Hepatocyte (in vitro differentiated cells): ENCODE measurements around the gene PRIMA1.

Experiments
- EZH2 ChIP-seq: fragments of 200-600 bp; sonication (generic); IDR thresholded peaks from 2 replicates; pipeline ENCODE4 v1.6.1; 2016; ENCODE audit warnings: antibody characterized with exemption, mild to moderate bottlenecking, borderline replicate concordance
- TF ChIP-seq, protein P1 (sequence below): fragments of 200-600 bp; sonication (generic); IDR thresholded peaks from 2 replicates; pipeline ENCODE4 v1.5.1; 2016; ENCODE audit warnings: antibody characterized with exemption, mild to moderate bottlenecking; ENCODE audit not compliant: poor library complexity

DNA sequence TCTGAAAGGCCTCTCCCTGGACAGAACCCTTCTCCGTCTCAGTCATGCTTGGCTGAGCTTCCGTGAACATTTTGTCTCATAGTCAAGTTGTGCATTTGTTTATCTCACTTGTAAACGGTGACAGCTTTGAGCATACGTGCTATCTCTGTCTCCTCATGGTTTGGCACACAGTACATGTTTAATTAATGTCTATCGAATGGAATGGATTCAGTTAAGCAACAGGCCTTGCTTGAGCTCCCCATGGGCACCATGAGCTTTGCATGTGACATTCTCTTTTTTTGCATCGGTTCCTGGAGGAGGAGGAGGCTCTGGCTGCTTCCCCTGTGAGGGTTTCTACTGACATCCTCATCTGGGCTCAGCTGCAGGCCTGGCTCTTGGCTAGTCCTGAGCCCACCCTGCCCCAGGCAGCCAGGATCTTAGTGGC is 80.0 kb downstream of the PRIMA1 start:
- TF ChIP-seq, protein P1, sequence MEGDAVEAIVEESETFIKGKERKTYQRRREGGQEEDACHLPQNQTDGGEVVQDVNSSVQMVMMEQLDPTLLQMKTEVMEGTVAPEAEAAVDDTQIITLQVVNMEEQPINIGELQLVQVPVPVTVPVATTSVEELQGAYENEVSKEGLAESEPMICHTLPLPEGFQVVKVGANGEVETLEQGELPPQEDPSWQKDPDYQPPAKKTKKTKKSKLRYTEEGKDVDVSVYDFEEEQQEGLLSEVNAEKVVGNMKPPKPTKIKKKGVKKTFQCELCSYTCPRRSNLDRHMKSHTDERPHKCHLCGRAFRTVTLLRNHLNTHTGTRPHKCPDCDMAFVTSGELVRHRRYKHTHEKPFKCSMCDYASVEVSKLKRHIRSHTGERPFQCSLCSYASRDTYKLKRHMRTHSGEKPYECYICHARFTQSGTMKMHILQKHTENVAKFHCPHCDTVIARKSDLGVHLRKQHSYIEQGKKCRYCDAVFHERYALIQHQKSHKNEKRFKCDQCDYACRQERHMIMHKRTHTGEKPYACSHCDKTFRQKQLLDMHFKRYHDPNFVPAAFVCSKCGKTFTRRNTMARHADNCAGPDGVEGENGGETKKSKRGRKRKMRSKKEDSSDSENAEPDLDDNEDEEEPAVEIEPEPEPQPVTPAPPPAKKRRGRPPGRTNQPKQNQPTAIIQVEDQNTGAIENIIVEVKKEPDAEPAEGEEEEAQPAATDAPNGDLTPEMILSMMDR = no peak
- no peak for TF ChIP-seq EZH2
